GM12878 (cell line): ENCODE measurements around the gene SCAMP4. TPM values are rescaled to one million over a fixed set of nuclear protein-coding genes. Genes with fewer than 3 reads are reported as not detected.

Experiments
- MEF2B ChIP-seq: fragments of 450-650 bp; IDR thresholded peaks from 2 replicates; pipeline ENCODE4 v1.6.1; 2018; ENCODE audit warnings: mild to moderate bottlenecking, moderate library complexity; ENCODE audit not compliant: partially characterized antibody, poor library complexity, severe bottlenecking
- MTA2 ChIP-seq: fragments of 450-650 bp; IDR thresholded peaks from 2 replicates; pipeline ENCODE4 v1.6.1; 2016; ENCODE audit warnings: low read depth, mild to moderate bottlenecking, moderate library complexity
- MXI1 ChIP-seq: fragments of 150-350 bp; IDR thresholded peaks from 2 replicates; pipeline ENCODE4 v1.6.1; 2011; ENCODE audit warnings: low read depth, mild to moderate bottlenecking, inconsistent platforms, low read length, improper control_type of control experiment
- POLR2AphosphoS2 ChIP-seq: IDR thresholded peaks from 2 replicates; pipeline ENCODE4 v1.6.1; 2011; ENCODE audit warnings: low read depth, mild to moderate bottlenecking, low read length, improper control_type of control experiment, moderate library complexity
- SREBF2 ChIP-seq: IDR thresholded peaks from 2 replicates; pipeline ENCODE4 v1.6.1; 2012; ENCODE audit warnings: mild to moderate bottlenecking, low read length
- WRNIP1 ChIP-seq: IDR thresholded peaks from 2 replicates; pipeline ENCODE4 v1.6.1; 2011; ENCODE audit warnings: low read depth, low read length, improper control_type of control experiment, borderline replicate concordance
- ZBTB40 ChIP-seq: fragments of 450-650 bp; IDR thresholded peaks from 2 replicates; pipeline ENCODE4 v1.6.1; 2016; ENCODE audit warnings: mild to moderate bottlenecking, moderate library complexity, borderline replicate concordance
- ZNF207 ChIP-seq: fragments of 450-650 bp; IDR thresholded peaks from 2 replicates; pipeline ENCODE4 v1.6.1; 2014; ENCODE audit warnings: antibody characterized with exemption, mild to moderate bottlenecking, borderline replicate concordance
- ZNF687 ChIP-seq: fragments of 450-650 bp; IDR thresholded peaks from 2 replicates; pipeline ENCODE4 v1.6.1; 2017; ENCODE audit warnings: mild to moderate bottlenecking, moderate library complexity
- ZZZ3 ChIP-seq: IDR thresholded peaks from 2 replicates; pipeline ENCODE4 v1.6.1; 2011; ENCODE audit warnings: low read depth; ENCODE audit not compliant: control insufficient read depth, insufficient read length
- polyA plus RNA-seq, 11 experiments: library from polyadenylated mRNA; depleted of rRNA in 4 of 11; unstranded in 6 of 11; stranded (reverse) in 5 of 11; fragments of >200 nt; fragmentation: Nextera tagmentation in 4 of 11; fragmentation: Illumina TruSeq in 1 of 11; extraction: Ambion mirVana in 4 of 11; extraction: Trizol in 1 of 11; gene quantifications; 1 replicate in 1 of 11; 2 replicates in 10 of 11; pipeline versions ENCODE4 v1.2.1 to v1.2.3, GENCODE V29; 2011 to 2016; ENCODE audit warnings: inconsistent platforms in 2 of 11, missing spikeins in 2 of 11, low read depth in 1 of 11
- total RNA-seq, 4 experiments: library from RNA; depleted of rRNA in 3 of 4; stranded (reverse); fragments of >200 nt in 3 of 4; fragmentation: Illumina TruSeq in 1 of 4; extraction: Trizol in 1 of 4; gene quantifications; 2 replicates each; pipeline versions ENCODE4 v1.2.1 to v1.2.3, GENCODE V29; 2013 to 2021

Gene SCAMP4
- total and polyA plus RNA-seq, 10 of the 15 experiments (the other 5 are each of a cell fraction or from before 2014, with no cell fraction given) = 0.63 to 34.7 (median 12.8) TPM

- TF ChIP-seq MXI1 (no peak), WRNIP1 (no peak), ZNF207 (no peak), POLR2AphosphoS2 (no peak), MTA2 (no peak), MEF2B (no peak), ZNF687 (no peak), ZBTB40 (no peak), SREBF2 (no peak), ZZZ3 (no peak)
These were observed 65.8 kb downstream of the SCAMP4 start (continued) for GRCh38 chr19:1970806-1971502.
